Activated naive CD4-positive, alpha-beta T cell treated with anti-CD3 and anti-CD28 coated beads for 36 hours (primary cell): ENCODE measurements around the gene PLCB2. TPM values are rescaled to one million over a fixed set of nuclear protein-coding genes. Genes with fewer than 3 reads are reported as not detected.

Experiments used
- CTCF ChIA-PET: fragments of 350-600 bp; sonication (Branson Sonifier 250); formaldehyde crosslinking; loops from one replicate; lab custom pipeline; 2021; ENCODE audit warnings: antibody characterized with exemption; lab: Charles Lee
- DNase-seq: peaks from one replicate; pipeline ENCODE4 v3.0.0-alpha.2; 2020
- H3K27ac Mint-ChIP-seq: one replicate; pipeline ENCODE4 v1.8.0; 2021; ENCODE audit warnings: mild to moderate bottlenecking, mixed read lengths
- H3K27me3 Mint-ChIP-seq: one replicate; pipeline ENCODE4 v1.8.0; 2021; ENCODE audit warnings: low read depth, mixed read lengths
- H3K36me3 Mint-ChIP-seq: one replicate; pipeline ENCODE4 v1.8.0; 2021; ENCODE audit warnings: low read depth, mixed read lengths
- H3K4me1 Mint-ChIP-seq: one replicate; pipeline ENCODE4 v1.8.0; 2021; ENCODE audit warnings: low read depth, mixed read lengths
- H3K4me3 Mint-ChIP-seq: one replicate; pipeline ENCODE4 v1.8.0; 2021; ENCODE audit warnings: mild to moderate bottlenecking, moderate library complexity, mixed read lengths
- H3K9me3 Mint-ChIP-seq: one replicate; pipeline ENCODE4 v1.8.0; 2021; ENCODE audit warnings: mixed read lengths
- intact Hi-C: fragments of 100-400 bp; cut with micrococcal nuclease; formaldehyde crosslinking; loops from one replicate; pipeline ENCODE4 v1.15.1; 2023
- total RNA-seq, 2 experiments: library from RNA; stranded (reverse); gene quantifications; one replicate each; pipeline ENCODE4 v1.2.3, GENCODE V29; 2021

The PLCB2 gene
- total RNA-seq, 2 experiments from 2014 or later: 55.0 to 56.7 TPM

GRCh38 chr15:40271685-40272484, 35.9 kb downstream of the PLCB2 start:
- Mint-ChIP-seq H3K27me3 (peaks cover 7% of the 10 kb centered on the region), H3K27ac (no peak overlapping the region), H3K4me1 (no peaks in the 10 kb centered on the region), H3K4me3 (no peak overlapping the region), H3K36me3 (no peaks in the 10 kb centered on the region), H3K9me3 (no peaks in the 10 kb centered on the region)
- no peak for DNase-seq
- intact Hi-C loops: no loop called here
- CTCF ChIA-PET: interaction anchor here (0.6 to 12.6 kb wide), 9 partner anchors 9 to 384 kb away, joined by 3 to 365 read pairs (median 55); partner anchors contain the start of genes BUB1B, CCDC9B, PLCB2 and SRP14

GRCh38 chr15:40270246-40270995, 37.3 kb downstream of the PLCB2 start:
- Mint-ChIP-seq H3K4me3 (no peak overlapping the region), H3K36me3 (no peaks in the 10 kb centered on the region), H3K4me1 (no peaks in the 10 kb centered on the region), H3K27ac (no peak overlapping the region), H3K9me3 (no peaks in the 10 kb centered on the region), H3K27me3 (no peaks in the 10 kb centered on the region)
- CTCF ChIA-PET: interaction anchor here (1.0 to 12.6 kb wide), 7 partner anchors 9 to 225 kb away, joined by 3 to 365 read pairs (median 4); partner anchors contain the start of genes CCDC9B and PLCB2
- no peak for DNase-seq
- intact Hi-C loops: no loop called here

GRCh38 chr15:40269604-40270003, 38.1 kb downstream of the PLCB2 start:
- DNase-seq: no peak
- Mint-ChIP-seq H3K27ac (no peak overlapping the region), H3K9me3 (no peaks in the 10 kb centered on the region), H3K27me3 (no peaks in the 10 kb centered on the region), H3K36me3 (no peaks in the 10 kb centered on the region), H3K4me3 (no peak overlapping the region), H3K4me1 (no peaks in the 10 kb centered on the region)
- intact Hi-C loops: no loop called here
- CTCF ChIA-PET: interaction anchor here (1.0 to 12.6 kb wide), 7 partner anchors 9 to 224 kb away, joined by 3 to 365 read pairs (median 4); partner anchors contain the start of genes CCDC9B and PLCB2

- H3K27me3 Mint-ChIP-seq: no peaks in the 10 kb centered on the region
- no peaks in the 10 kb centered on the region for H3K4me1 Mint-ChIP-seq
- intact Hi-C loops: no loop called here
- no peaks in the 10 kb centered on the region for H3K9me3 Mint-ChIP-seq
- no peaks in the 10 kb centered on the region for H3K36me3 Mint-ChIP-seq
- H3K4me3 Mint-ChIP-seq: no peak overlapping the region
- no peak for DNase-seq
- H3K27ac Mint-ChIP-seq: no peak overlapping the region
- CTCF ChIA-PET: interaction anchor here (0.6 to 1.2 kb wide), 3 partner anchors 50 to 261 kb away, joined by 3 to 4 read pairs (median 3); no protein-coding TSS in a partner anchor
These were observed 40.1 kb downstream of the PLCB2 start for GRCh38 chr15:40267670-40268069.

- Mint-ChIP-seq H3K4me3 (no peak overlapping the region), H3K27me3 (no peaks in the 10 kb centered on the region), H3K27ac (no peak overlapping the region), H3K36me3 (no peaks in the 10 kb centered on the region), H3K9me3 (no peaks in the 10 kb centered on the region), H3K4me1 (no peaks in the 10 kb centered on the region)
- CTCF ChIA-PET: interaction anchor here (0.6 kb wide), 1 partner anchor 40 kb away, joined by 3 read pairs; no protein-coding TSS in a partner anchor
- DNase-seq: peak; percentile 17
- intact Hi-C loops: no loop called here
These were observed 40.9 kb downstream of the PLCB2 start for GRCh38 chr15:40266828-40267304.

- DNase-seq: no peak
- Mint-ChIP-seq H3K4me3 (no peak overlapping the region), H3K4me1 (no peaks in the 10 kb centered on the region), H3K27me3 (no peaks in the 10 kb centered on the region), H3K36me3 (no peaks in the 10 kb centered on the region), H3K9me3 (no peaks in the 10 kb centered on the region), H3K27ac (no peak overlapping the region)
- intact Hi-C loops: no loop called here
- CTCF ChIA-PET: interaction anchor here (6.3 kb wide), 1 partner anchor 8 kb away, joined by 46 read pairs; no protein-coding TSS in a partner anchor
These were observed 41.9 kb downstream of the PLCB2 start for GRCh38 chr15:40265875-40266274.

- Mint-ChIP-seq H3K4me1 (no peaks in the 10 kb centered on the region), H3K27me3 (no peaks in the 10 kb centered on the region), H3K27ac (no peak overlapping the region), H3K9me3 (no peaks in the 10 kb centered on the region), H3K4me3 (no peak overlapping the region), H3K36me3 (no peaks in the 10 kb centered on the region)
- CTCF ChIA-PET: interaction anchor here (1.2 to 6.3 kb wide), 2 partner anchors 8 to 55 kb away, joined by 3 to 46 read pairs; no protein-coding TSS in a partner anchor
- DNase-seq: no peak
- intact Hi-C loops: no loop called here
These were observed 42.4 kb downstream of the PLCB2 start for GRCh38 chr15:40265355-40265754.

GRCh38 chr15:40264321-40265153, 43.2 kb downstream of the PLCB2 start:
- H3K4me1 Mint-ChIP-seq: no peaks in the 10 kb centered on the region
- H3K27me3 Mint-ChIP-seq: no peaks in the 10 kb centered on the region
- CTCF ChIA-PET: interaction anchor here (1.0 to 6.3 kb wide), 6 partner anchors 9 to 56 kb away, joined by 3 to 46 read pairs (median 5); no protein-coding TSS in a partner anchor
- no peak overlapping the region for H3K4me3 Mint-ChIP-seq
- H3K36me3 Mint-ChIP-seq: no peaks in the 10 kb centered on the region
- no peak for DNase-seq
- no peak overlapping the region for H3K27ac Mint-ChIP-seq
- intact Hi-C loops: no loop called here
- H3K9me3 Mint-ChIP-seq: no peaks in the 10 kb centered on the region

GRCh38 chr15:40263024-40263754, 44.5 kb downstream of the PLCB2 start:
- intact Hi-C loops: no loop called here
- no peaks in the 10 kb centered on the region for H3K27me3 Mint-ChIP-seq
- H3K9me3 Mint-ChIP-seq: no peaks in the 10 kb centered on the region
- no peaks in the 10 kb centered on the region for H3K36me3 Mint-ChIP-seq
- no peaks in the 10 kb centered on the region for H3K4me1 Mint-ChIP-seq
- no peak overlapping the region for H3K4me3 Mint-ChIP-seq
- CTCF ChIA-PET: interaction anchor here (1.2 to 6.3 kb wide), 4 partner anchors 10 to 216 kb away, joined by 3 to 46 read pairs (median 8); no protein-coding TSS in a partner anchor
- DNase-seq: no peak
- H3K27ac Mint-ChIP-seq: no peak overlapping the region

GRCh38 chr15:40259021-40259420, 48.7 kb downstream of the PLCB2 start:
- DNase-seq: no peak
- no peak overlapping the region for H3K27ac Mint-ChIP-seq
- H3K9me3 Mint-ChIP-seq: no peaks in the 10 kb centered on the region
- no peaks in the 10 kb centered on the region for H3K4me1 Mint-ChIP-seq
- CTCF ChIA-PET: interaction anchor here (0.9 to 1.6 kb wide), 3 partner anchors 16 to 79 kb away, joined by 3 to 7 read pairs (median 3); no protein-coding TSS in a partner anchor
- H3K36me3 Mint-ChIP-seq: no peaks in the 10 kb centered on the region
- H3K27me3 Mint-ChIP-seq: peaks cover 6% of the 10 kb centered on the region
- intact Hi-C loops: no loop called here
- no peak overlapping the region for H3K4me3 Mint-ChIP-seq

- Mint-ChIP-seq H3K9me3 (no peaks in the 10 kb centered on the region), H3K27me3 (peaks cover 10% of the 10 kb centered on the region), H3K36me3 (no peaks in the 10 kb centered on the region), H3K27ac (no peak overlapping the region), H3K4me3 (no peak overlapping the region), H3K4me1 (no peaks in the 10 kb centered on the region)
- CTCF ChIA-PET: interaction anchor here (0.7 to 2.2 kb wide), 6 partner anchors 16 to 153 kb away, joined by 3 to 7 read pairs (median 3); no protein-coding TSS in a partner anchor
- intact Hi-C loops: no loop called here
- DNase-seq: no peak
These were observed 49.2 kb downstream of the PLCB2 start for GRCh38 chr15:40258544-40258943.
